ENCODE results near the gene GAREM1. TPM values are rescaled to one million over a fixed set of nuclear protein-coding genes. Genes with fewer than 3 reads are reported as not detected.

Gene GAREM1
- total and polyA plus RNA-seq, 2 of the 8 experiments (the other 6 are each of a cell fraction or from before 2014, with no cell fraction given): 3.6 to 9.2 TPM

GRCh38 chr18:32216390-32216789, 254.3 kb downstream of the GAREM1 start:
- no peak overlapping the region for H3K4me2 ChIP-seq (ENCODE audit: insufficient read depth in 1 of 2, low read depth in 2 of 2, low read length in 2 of 2)
- no peaks in the 10 kb centered on the region for H3K9me3 ChIP-seq (ENCODE audit: insufficient read depth in 2 of 2, low read depth in 1 of 2, low read length in 1 of 2)
- no peaks in the 10 kb centered on the region for H3K23me2 ChIP-seq (ENCODE audit: low read depth, low read length)
- H3K18ac ChIP-seq (ENCODE audit: extremely low read depth, low read length): no peak overlapping the region
- no peaks in the 10 kb centered on the region for H3K79me2 ChIP-seq (ENCODE audit: control insufficient read depth in 1 of 2, insufficient read depth in 2 of 2, low read length in 2 of 2)
- H3K27me3 ChIP-seq (replicated peaks in 1 of 4; ENCODE audit: control insufficient read depth in 3 of 4, extremely low read depth in 1 of 4, insufficient read depth in 3 of 4, low read length in 3 of 4): no peaks in the 10 kb centered on the region
- DNase-seq (ENCODE audit: low read depth in 1 of 2, low spot score in 2 of 2): no peak
- H3K4me1 ChIP-seq (replicated peaks in 1 of 4; ENCODE audit: control insufficient read depth in 3 of 4, insufficient read depth in 4 of 4, low read length in 3 of 4): no peaks in the 10 kb centered on the region
- no peak overlapping the region for H2BK12ac ChIP-seq (ENCODE audit: low read depth, low read length)
- H3K14ac ChIP-seq (ENCODE audit: insufficient read length): no peak overlapping the region
- ChIA-PET CTCF (ENCODE audit: partially characterized antibody) (no interaction called here), POLR2A (ENCODE audit: partially characterized antibody) (no interaction called here)
- H3K36me3 ChIP-seq (ENCODE audit: control insufficient read depth in 2 of 4, insufficient read depth in 4 of 4, low read length in 3 of 4): no peaks in the 10 kb centered on the region
- no peak overlapping the region for H3K56ac ChIP-seq (replicated peaks; ENCODE audit: insufficient read length, low read depth, low read length)
- H2BK20ac ChIP-seq (ENCODE audit: low read length): no peak overlapping the region
- H3K23ac ChIP-seq (ENCODE audit: insufficient read length): no peak overlapping the region
- no peak overlapping the region for H3K4me3 ChIP-seq (ENCODE audit: extremely low read depth in 1 of 4, insufficient read depth in 2 of 4, low read depth in 3 of 4, low read length in 4 of 4)
- H2AK5ac ChIP-seq (ENCODE audit: low read depth, low read length): no peak overlapping the region
- no peak overlapping the region for H3K9ac ChIP-seq (replicated peaks in 1 of 4; ENCODE audit: extremely low read depth in 1 of 4, low read depth in 3 of 4, low read length in 3 of 4)
- H3K79me1 ChIP-seq (ENCODE audit: low read depth, low read length): no peaks in the 10 kb centered on the region
- no peak overlapping the region for H2BK15ac ChIP-seq (ENCODE audit: low read length)
- H3K27ac ChIP-seq (ENCODE audit: low read depth, low read length): no peak overlapping the region
- H4K91ac ChIP-seq (replicated peaks; ENCODE audit: insufficient read length, low read length): no peak overlapping the region
- WGBS, 2 experiments (ENCODE audit: extremely low coverage in 1 of 2, insufficient coverage in 1 of 2, insufficient read length in 1 of 2, insufficient replicate concordance in 2 of 2, low coverage in 1 of 2, low lambda C conversion rate in 2 of 2, missing lambda C conversion rate in 1 of 2): 84% methylated on average over 2 of the region's 2 CpGs; no CpG with 5 or more reads in 1 of the 2 experiments
- no peak overlapping the region for H3K4ac ChIP-seq (replicated peaks; ENCODE audit: insufficient read length, low read depth, low read length)
- no peak overlapping the region for H2BK120ac ChIP-seq (replicated peaks; ENCODE audit: low read depth, low read length)
- H4K5ac ChIP-seq (ENCODE audit: insufficient read length, low read depth, low read length): no peak overlapping the region
- H2BK5ac ChIP-seq (ENCODE audit: low read depth, low read length): no peak overlapping the region
- H4K20me1 ChIP-seq (replicated peaks in 1 of 2; ENCODE audit: control insufficient read depth in 1 of 2, insufficient read depth in 2 of 2, low read length in 2 of 2): no peaks in the 10 kb centered on the region
- H4K8ac ChIP-seq (ENCODE audit: extremely low read depth, insufficient read depth, low read length): no peak overlapping the region
- no peak overlapping the region for H2AFZ ChIP-seq (ENCODE audit: low read length)
- FAIRE-seq: no peak
- TF ChIP-seq TBP (IDR thresholded peaks at IDR 0.05; ENCODE audit: low read depth, low read length): no peak
- no peak for TF ChIP-seq JUND (IDR thresholded peaks at IDR 0.05; ENCODE audit: low read length)
- TF ChIP-seq RXRA (IDR thresholded peaks at IDR 0.05; ENCODE audit: insufficient read depth, low read depth, low read length): no peak
- TF ChIP-seq KDM5A (IDR thresholded peaks at IDR 0.05; ENCODE audit: low read length): no peak
- TF ChIP-seq EZH2 (IDR thresholded peaks at IDR 0.05; ENCODE audit: low read depth, low read length, severe bottlenecking): no peak
- TF ChIP-seq TEAD4 (IDR thresholded peaks at IDR 0.05; ENCODE audit: low read depth, low read length): no peak
- TF ChIP-seq BACH1 (IDR thresholded peaks at IDR 0.05; ENCODE audit: low read length): no peak
- no peak for TF ChIP-seq CTBP2 (IDR thresholded peaks at IDR 0.05; ENCODE audit: borderline replicate concordance, insufficient read depth, insufficient read length, low read length)
- TF ChIP-seq ATF2 (IDR thresholded peaks at IDR 0.05; ENCODE audit: low read length): no peak
- no peak for TF ChIP-seq SP4 (IDR thresholded peaks at IDR 0.05; ENCODE audit: low read length)
- no peak for TF ChIP-seq SRF (IDR thresholded peaks at IDR 0.05; ENCODE audit: low read depth, low read length)
- TF ChIP-seq POLR2A (IDR thresholded peaks at IDR 0.05; ENCODE audit: control extremely low read depth in 1 of 2, low read depth in 2 of 2, low read length in 2 of 2): no peak
- no peak for TF ChIP-seq CEBPB (IDR thresholded peaks at IDR 0.05; ENCODE audit: low read depth, low read length)
- TF ChIP-seq CREB1 (IDR thresholded peaks at IDR 0.05): no peak
- no peak for TF ChIP-seq POU5F1 (IDR thresholded peaks at IDR 0.05; ENCODE audit: low read depth, low read length)

Data from H1 (cell line).